Loucy (cell line): ENCODE results near the gene INPP4A.

Source experiments
- H2AFZ ChIP-seq: fragments of 200-600 bp; sonication (generic); 2 replicates; pipeline ENCODE4 v1.6.0; 2016; ENCODE audit warnings: antibody characterized with exemption, mild to moderate bottlenecking, low read length, moderate library complexity
- H3F3A ChIP-seq: fragments of 200-600 bp; 2 replicates; pipeline ENCODE4 v1.6.0; 2016; ENCODE audit warnings: antibody characterized with exemption, low read depth, mild to moderate bottlenecking
- H3K27me3 ChIP-seq: fragments of 200-600 bp; sonication (generic); 2 replicates; pipeline ENCODE4 v1.6.1; 2014; ENCODE audit warnings: low read length, mild to moderate bottlenecking; ENCODE audit not compliant: insufficient read depth, poor library complexity, severe bottlenecking
- H3K36me3 ChIP-seq: fragments of 200-600 bp; sonication (generic); 2 replicates; pipeline ENCODE4 v1.6.1; 2016; ENCODE audit warnings: low read length; ENCODE audit not compliant: insufficient read depth
- H3K4me1 ChIP-seq: fragments of 200-600 bp; sonication (generic); 2 replicates; pipeline ENCODE4 v1.5.1; 2014; ENCODE audit warnings: low read length, mild to moderate bottlenecking; ENCODE audit not compliant: insufficient read depth, poor library complexity, severe bottlenecking
- H3K4me2 ChIP-seq: fragments of 200-600 bp; sonication (generic); 2 replicates; pipeline ENCODE4 v1.6.0; 2014; ENCODE audit warnings: antibody characterized with exemption, low read length, low read depth, mild to moderate bottlenecking; ENCODE audit not compliant: poor library complexity, severe bottlenecking
- H3K4me3 ChIP-seq: fragments of 200-600 bp; sonication (generic); 2 replicates; pipeline ENCODE4 v1.5.1; 2014; ENCODE audit warnings: low read length, mild to moderate bottlenecking, mixed read lengths; ENCODE audit not compliant: poor library complexity, severe bottlenecking
- H3K79me2 ChIP-seq: fragments of 200-600 bp; sonication (generic); 2 replicates; pipeline ENCODE4 v1.6.1; 2014; ENCODE audit warnings: low read length; ENCODE audit not compliant: insufficient read depth
- H3K9ac ChIP-seq: fragments of 200-600 bp; sonication (generic); 2 replicates; pipeline ENCODE4 v1.6.0; 2014; ENCODE audit warnings: mild to moderate bottlenecking, low read depth, low read length, moderate library complexity; ENCODE audit not compliant: poor library complexity, severe bottlenecking
- H3K9me2 ChIP-seq: fragments of 200-600 bp; sonication (generic); replicated peaks from 2 replicates; pipeline ENCODE4 v1.6.1; 2016; ENCODE audit warnings: low read depth, low read length, mixed read lengths
- H3K9me3 ChIP-seq: fragments of 200-600 bp; sonication (generic); 2 replicates; pipeline ENCODE4 v1.6.1; 2014; ENCODE audit warnings: mild to moderate bottlenecking, antibody characterized with exemption, low read length, low read depth; ENCODE audit not compliant: insufficient read depth
- H4K20me1 ChIP-seq: fragments of 200-600 bp; sonication (generic); 2 replicates; pipeline ENCODE4 v1.6.0; 2014; ENCODE audit warnings: antibody characterized with exemption, low read length, mild to moderate bottlenecking; ENCODE audit not compliant: insufficient read depth, poor library complexity, severe bottlenecking
- CTCF ChIP-seq: fragments of 200-600 bp; sonication (generic); conservative IDR thresholded peaks from 2 replicates; pipeline ENCODE4 v1.5.1; 2014; ENCODE audit warnings: mild to moderate bottlenecking, antibody characterized with exemption, low read length
- EZH2phosphoT487 ChIP-seq: fragments of 200-600 bp; IDR thresholded peaks from 2 replicates; pipeline ENCODE4 v1.6.1; 2018; ENCODE audit warnings: antibody characterized with exemption, mild to moderate bottlenecking, moderate library complexity, borderline replicate concordance

The INPP4A gene

DNA sequence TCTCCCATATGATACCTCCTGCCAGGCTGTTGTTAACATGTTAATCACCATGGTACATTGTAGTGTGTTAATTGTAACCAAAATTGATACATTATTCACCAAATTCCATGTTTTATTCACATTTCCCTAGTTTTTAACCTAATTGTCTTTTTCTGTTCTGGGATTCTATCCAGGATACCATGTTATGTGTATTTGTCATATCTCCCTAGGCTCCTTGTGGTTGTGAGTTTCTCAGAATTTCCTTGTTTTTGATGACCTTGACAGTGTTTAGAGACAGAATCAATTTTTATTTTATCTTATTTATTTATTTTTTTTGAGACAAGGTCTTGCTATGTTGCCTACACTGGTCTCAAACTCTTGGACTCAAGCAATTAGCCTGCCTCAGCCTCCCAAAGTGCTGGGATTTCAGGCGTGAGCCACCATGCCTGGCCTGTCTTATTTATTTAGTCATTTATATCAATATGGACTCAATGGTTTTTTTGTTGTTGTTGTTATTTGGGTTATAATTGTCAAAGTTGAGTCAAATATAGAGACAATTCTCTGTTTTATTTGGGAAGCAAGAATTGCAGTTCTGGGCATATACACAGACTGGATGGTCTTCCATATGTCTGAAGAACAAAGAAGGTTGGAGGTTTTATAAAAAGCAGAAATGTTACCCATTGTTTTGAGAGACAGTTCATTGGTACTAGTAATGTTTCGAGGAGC, 42.6 kb downstream of the INPP4A start:
- H3K4me1 ChIP-seq = peaks cover 26% of the 10 kb centered on the region

GRCh38 chr2:98487806-98488189, 43.1 kb downstream of the INPP4A start:
- Histone ChIP-seq H3F3A (no peaks in the 10 kb centered on the region), H3K9me2 (no peaks in the 10 kb centered on the region), H3K4me3 (no peak overlapping the region), H3K4me2 (peak overlapping the region; percentile 8), H3K79me2 (peaks cover 81% of the 10 kb centered on the region), H3K9me3 (no peaks in the 10 kb centered on the region), H3K4me1 (peaks cover 22% of the 10 kb centered on the region), H3K9ac (no peak overlapping the region), H4K20me1 (peaks cover 5% of the 10 kb centered on the region), H3K27me3 (no peaks in the 10 kb centered on the region), H2AFZ (no peak overlapping the region), H3K36me3 (no peaks in the 10 kb centered on the region)
- TF ChIP-seq EZH2phosphoT487 (no peak), CTCF (peak; percentile 83)

More for the DNA sequence above, 42.6 kb downstream of the INPP4A start:
- no peak for TF ChIP-seq CTCF
- no peak for TF ChIP-seq EZH2phosphoT487
- H3K79me2 ChIP-seq = peaks cover 81% of the 10 kb centered on the region
- H3K36me3 ChIP-seq = no peaks in the 10 kb centered on the region
- H3K4me2 ChIP-seq = no peak overlapping the region
- peaks cover 5% of the 10 kb centered on the region for H4K20me1 ChIP-seq
- no peaks in the 10 kb centered on the region for H3K27me3 ChIP-seq
- no peak overlapping the region for H2AFZ ChIP-seq
- H3K9ac ChIP-seq = no peak overlapping the region
- no peaks in the 10 kb centered on the region for H3K9me2 ChIP-seq
- no peaks in the 10 kb centered on the region for H3K9me3 ChIP-seq
- no peak overlapping the region for H3K4me3 ChIP-seq
- H3F3A ChIP-seq = no peaks in the 10 kb centered on the region

DNA sequence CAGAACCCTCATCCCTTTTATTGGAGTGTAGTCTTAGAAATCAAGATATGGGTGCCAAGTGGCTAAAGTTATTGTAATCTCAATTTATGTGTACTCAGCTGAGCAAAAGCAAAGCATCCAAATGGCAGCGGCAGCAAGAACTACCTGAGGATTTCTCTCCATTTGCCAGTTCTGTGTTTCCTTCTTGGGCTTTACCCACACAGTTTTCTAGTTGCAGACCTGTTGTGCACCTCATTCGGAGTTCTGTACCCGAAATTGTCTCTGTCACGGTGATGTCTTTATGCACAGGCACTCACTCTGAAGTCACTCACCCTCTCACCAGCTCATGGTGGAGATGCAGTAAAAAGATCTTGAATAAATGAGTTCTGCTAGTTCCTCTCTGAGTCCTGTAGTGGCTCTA, 43.6 kb downstream of the INPP4A start:
- Histone ChIP-seq H3K4me1 (peaks cover 19% of the 10 kb centered on the region), H3K9me2 (no peaks in the 10 kb centered on the region), H3K27me3 (no peaks in the 10 kb centered on the region), H2AFZ (no peak overlapping the region), H3K36me3 (no peaks in the 10 kb centered on the region), H3K9ac (no peak overlapping the region), H3K9me3 (no peaks in the 10 kb centered on the region), H3F3A (no peaks in the 10 kb centered on the region), H3K79me2 (peaks cover 81% of the 10 kb centered on the region), H4K20me1 (peaks cover 5% of the 10 kb centered on the region), H3K4me3 (no peak overlapping the region), H3K4me2 (peak overlapping the region; percentile 8)
- TF ChIP-seq CTCF (no peak), EZH2phosphoT487 (no peak)
